ENCODE results near the gene FLOT2.

DNA sequence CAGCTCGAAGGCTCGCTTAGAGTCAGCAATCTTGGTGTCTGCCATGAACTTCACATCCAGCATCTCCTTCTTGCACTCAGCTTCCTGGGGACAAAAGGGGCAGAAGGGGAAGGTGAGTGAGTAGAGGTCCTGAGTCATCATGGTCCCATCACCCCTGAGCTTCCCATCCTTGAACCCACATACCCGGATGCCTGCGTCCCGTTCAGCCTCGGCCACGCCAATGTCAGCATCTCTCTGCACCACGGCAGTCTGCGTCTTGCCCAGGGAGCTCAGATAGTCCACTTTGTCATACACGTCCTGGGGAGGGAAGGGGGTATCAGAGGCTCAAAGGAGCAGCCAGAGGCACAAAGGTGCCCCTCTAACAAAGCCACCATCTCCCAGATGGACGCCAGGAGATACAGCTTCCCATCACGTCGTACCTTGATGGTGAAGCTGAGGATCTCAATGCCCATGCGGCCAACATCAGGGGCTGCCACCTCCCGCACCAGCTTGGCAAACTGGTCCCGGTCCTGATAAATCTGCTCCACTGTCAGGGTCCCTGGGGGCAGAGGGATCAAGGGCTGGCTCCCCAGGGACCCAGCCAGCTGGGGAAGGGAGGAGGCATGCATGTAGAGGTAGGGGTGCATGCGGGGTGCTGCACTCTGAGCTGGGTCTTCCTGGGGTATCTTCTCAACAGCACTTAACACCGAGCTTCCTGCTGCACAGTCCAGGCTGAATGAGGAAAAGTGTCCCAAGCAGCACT lies 15.2 kb downstream of the FLOT2 start:
- TF ChIP-seq, protein P1, sequence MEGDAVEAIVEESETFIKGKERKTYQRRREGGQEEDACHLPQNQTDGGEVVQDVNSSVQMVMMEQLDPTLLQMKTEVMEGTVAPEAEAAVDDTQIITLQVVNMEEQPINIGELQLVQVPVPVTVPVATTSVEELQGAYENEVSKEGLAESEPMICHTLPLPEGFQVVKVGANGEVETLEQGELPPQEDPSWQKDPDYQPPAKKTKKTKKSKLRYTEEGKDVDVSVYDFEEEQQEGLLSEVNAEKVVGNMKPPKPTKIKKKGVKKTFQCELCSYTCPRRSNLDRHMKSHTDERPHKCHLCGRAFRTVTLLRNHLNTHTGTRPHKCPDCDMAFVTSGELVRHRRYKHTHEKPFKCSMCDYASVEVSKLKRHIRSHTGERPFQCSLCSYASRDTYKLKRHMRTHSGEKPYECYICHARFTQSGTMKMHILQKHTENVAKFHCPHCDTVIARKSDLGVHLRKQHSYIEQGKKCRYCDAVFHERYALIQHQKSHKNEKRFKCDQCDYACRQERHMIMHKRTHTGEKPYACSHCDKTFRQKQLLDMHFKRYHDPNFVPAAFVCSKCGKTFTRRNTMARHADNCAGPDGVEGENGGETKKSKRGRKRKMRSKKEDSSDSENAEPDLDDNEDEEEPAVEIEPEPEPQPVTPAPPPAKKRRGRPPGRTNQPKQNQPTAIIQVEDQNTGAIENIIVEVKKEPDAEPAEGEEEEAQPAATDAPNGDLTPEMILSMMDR (IDR thresholded peaks at IDR 0.05 in 4 of 5, conservative IDR thresholded peaks at IDR 0.05 in 1 of 5), result no peak
- no peak for TF ChIP-seq POLR2A (IDR thresholded peaks at IDR 0.05)

Measured in gastrocnemius medialis (tissue), 4 donors.